Keratinocyte (primary cell): ENCODE measurements around the gene EFHD2.

Source experiments
- EZH2 ChIP-seq: IDR thresholded peaks from one replicate; pipeline ENCODE4 v1.6.1; 2012; ENCODE audit warnings: inconsistent platforms, mild to moderate bottlenecking, low read length, moderate library complexity
- TF ChIP-seq, protein P1 (sequence below), 3 experiments: IDR thresholded peaks in 1 of 3; conservative IDR thresholded peaks in 1 of 3; optimal IDR thresholded peaks in 1 of 3; 2 replicates in 2 of 3; 3 replicates in 1 of 3; pipeline versions ENCODE3 to v1.5.1; 2011; ENCODE audit warnings: low read length in 3 of 3, mild to moderate bottlenecking in 3 of 3, moderate library complexity in 2 of 3, control low read depth in 1 of 3, inconsistent platforms in 1 of 3; ENCODE audit not compliant: insufficient read depth in 2 of 3; ENCODE audit errors: extremely low read depth in 1 of 3

DNA sequence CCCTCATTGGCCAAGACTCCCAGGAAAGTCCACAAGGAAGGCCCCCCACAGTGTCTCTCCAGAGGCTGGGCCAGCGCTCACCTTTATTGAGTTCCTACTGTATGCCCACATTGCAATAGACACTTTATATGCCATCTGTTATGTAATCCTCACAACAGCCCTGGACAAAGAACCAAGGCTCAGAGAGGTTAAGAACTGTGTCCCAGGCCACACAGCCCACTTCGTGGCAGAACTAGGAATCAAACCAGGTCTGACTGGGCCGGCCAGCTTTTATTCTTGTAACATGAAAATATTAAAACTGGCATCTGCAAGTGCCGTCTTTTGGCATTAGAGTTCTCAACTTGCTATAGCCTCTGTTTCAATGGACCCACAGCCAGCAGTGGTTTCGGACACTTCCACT, 33.1 kb downstream of the EFHD2 start:
- TF ChIP-seq EZH2, result no peak
- TF ChIP-seq, protein P1, sequence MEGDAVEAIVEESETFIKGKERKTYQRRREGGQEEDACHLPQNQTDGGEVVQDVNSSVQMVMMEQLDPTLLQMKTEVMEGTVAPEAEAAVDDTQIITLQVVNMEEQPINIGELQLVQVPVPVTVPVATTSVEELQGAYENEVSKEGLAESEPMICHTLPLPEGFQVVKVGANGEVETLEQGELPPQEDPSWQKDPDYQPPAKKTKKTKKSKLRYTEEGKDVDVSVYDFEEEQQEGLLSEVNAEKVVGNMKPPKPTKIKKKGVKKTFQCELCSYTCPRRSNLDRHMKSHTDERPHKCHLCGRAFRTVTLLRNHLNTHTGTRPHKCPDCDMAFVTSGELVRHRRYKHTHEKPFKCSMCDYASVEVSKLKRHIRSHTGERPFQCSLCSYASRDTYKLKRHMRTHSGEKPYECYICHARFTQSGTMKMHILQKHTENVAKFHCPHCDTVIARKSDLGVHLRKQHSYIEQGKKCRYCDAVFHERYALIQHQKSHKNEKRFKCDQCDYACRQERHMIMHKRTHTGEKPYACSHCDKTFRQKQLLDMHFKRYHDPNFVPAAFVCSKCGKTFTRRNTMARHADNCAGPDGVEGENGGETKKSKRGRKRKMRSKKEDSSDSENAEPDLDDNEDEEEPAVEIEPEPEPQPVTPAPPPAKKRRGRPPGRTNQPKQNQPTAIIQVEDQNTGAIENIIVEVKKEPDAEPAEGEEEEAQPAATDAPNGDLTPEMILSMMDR (optimal IDR thresholded peaks at IDR 0.05 in 1 of 3, IDR thresholded peaks at IDR 0.05 in 1 of 3, conservative IDR thresholded peaks at IDR 0.05 in 1 of 3; ENCODE audit: extremely low read depth in 1 of 3, insufficient read depth in 2 of 3, low read length in 3 of 3), result no peak
